Camera-type eye (tissue), 1 donor: ENCODE data around the gene MLH3. TPM values are rescaled to one million over a fixed set of nuclear protein-coding genes. Genes with fewer than 3 reads are reported as not detected.

Experiments
- total RNA-seq: library from RNA; depleted of rRNA; stranded (reverse); fragments of >200 nt; gene quantifications from one replicate; pipeline ENCODE4 v1.2.3, GENCODE V29; 2014

The MLH3 gene
- total RNA-seq = 70.8 TPM

DNA sequence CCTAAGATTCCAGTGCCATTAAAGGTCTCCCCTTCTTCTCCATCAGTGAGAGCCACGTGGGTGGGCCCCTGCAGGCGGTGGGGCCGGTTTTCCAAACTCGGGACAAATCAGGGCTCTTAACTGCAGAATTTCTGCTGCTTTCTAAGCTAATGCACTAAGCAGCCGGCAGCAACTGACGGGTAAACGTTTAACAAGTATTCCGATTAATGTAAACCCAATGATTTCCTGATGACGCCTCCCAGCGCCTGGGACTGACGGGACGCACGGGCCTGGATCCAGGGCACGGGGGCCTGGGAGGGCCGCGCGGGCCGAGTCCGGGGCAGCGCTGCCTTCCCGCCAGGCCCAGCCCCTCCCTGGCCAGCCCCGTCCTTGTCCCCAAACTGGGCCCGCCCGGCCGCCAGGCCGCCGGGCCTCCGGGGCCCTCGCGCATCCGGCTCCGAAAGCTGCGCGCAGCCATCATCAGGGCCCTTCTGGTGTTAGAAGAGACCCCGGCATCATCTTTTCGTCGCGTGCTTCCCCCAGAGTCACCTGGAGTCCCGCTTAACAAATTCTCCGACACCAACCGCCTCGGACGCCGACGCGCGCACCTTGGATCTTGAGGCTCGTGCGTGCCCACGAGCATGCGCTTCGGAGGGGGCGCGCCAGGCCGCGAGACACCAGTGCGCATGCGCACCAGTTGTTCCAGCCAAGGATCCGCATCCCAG lies at the start of gene MLH3:
TSS of gene MLH3 (minus strand) at position 616 of the 704 bp plus-strand sequence. CDS start 1,812 bp downstream, outside the sequence.

DNA sequence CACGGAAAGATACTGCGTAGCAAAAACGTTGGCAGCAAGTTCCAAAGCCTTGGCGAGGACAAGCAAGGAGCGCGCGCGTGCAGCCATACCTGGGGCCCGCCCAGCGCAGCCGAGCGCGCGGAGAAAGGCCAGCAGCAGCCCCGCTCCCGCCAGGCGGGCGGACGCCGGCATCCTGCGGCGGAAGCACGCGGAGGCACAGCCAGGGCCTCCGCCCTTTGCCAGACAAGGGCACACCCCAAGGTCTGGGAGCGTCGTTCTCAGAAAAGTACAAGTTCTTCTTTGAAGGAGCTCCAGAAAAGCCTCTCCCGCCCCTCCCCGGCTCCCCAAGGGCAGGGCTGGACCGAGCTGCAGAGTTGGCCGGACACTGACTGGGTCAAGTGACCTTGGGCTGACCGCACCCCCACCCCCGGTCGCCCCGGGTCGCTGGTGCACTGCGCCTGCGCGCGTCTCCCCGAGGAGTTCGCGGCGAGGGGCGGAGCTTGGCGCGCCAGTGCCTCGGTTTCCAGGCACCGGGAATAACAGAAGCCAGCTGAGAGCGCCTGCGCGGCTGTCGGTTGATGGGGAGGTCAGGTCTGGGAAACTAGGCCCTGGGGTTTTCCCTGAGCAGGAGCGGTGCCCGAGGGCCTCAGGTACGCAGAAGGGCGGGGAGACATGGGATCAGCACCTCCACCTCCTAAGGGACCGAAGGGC lies 18.0 kb upstream of the MLH3 start, which contains the start of gene ZC2HC1C:
TSS of gene ZC2HC1C (plus strand) at position 521 of the 690 bp plus-strand sequence. CDS start 933 bp downstream, outside the sequence.

DNA sequence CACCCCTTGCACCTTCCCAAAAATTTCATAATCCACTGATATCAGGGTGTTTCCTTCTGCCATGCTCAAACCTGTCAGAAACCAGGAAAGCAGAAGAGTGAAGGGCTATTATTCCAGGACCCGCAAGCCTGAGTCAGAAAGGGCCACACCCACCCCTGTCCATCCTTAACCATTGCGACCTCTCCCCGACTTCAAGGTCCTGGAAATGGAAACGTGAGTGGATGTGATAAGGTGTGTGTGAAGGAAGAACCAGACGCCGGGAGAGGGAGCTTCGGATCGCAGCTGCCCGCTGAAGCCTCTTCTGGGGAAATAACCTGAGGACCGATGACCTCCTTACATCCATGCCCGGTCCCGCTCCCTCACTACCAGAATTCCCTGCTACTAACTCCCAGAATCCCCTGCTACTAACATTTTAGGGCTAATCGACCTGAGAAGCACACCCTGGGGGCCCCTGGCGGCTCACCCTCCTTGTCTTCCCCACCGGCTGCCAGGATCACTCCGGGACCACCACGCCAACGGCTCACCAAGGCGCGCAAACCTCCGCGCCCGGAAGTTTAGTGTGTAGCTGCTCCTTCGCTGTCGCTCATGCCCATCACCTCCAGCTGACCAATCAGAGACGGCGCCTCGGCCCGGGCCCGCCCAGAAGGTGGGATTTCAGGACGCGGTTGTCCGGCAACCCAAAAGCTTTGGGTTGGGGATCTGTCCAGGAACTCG lies 12.4 kb upstream of the MLH3 start, which contains the start of gene ACYP1:
TSS of gene ACYP1 (minus strand) at position 534 of the 714 bp plus-strand sequence. CDS start at position 63, 471 bp downstream.

DNA sequence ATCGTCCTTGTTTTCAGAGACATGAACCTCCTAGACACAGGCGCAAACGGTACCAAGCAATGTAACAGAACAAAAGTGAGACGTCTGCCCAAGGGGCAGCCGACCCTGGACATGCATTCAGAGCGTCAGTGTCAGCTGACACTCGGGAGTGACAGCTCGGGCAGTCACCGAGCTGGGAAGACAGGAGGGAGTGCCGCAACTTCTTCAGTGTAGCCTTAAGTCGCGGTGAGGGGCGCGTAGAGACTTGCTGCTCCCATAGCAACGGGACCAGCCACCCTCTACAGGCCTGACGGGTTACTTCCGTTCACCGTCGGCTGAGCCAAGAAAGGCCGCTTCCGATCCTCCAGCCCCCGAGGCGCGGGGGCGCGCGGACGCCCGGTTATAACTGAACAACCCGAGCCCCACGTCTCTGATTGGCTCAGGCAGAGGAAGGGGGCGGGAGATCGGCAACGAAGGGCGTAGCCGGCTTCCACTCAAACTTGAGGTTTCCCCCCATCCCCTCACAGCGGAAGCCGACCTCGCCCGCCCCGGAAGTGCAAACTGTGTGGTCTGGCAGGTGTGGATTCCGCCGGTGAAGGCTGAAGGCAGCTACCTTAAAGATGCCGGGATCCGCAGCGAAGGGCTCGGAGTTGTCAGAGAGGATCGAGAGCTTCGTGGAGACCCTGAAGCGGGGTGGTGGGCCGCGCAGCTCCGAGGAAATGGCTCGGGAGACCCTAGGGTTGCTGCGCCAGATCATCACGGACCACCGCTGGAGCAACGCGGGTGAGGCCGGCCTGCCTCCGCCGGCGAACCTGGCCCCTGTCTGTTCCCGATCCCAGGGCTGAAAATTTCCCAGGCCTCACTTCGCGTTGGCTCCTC lies 48.6 kb downstream of the MLH3 start, which contains the start of gene EIF2B2:
TSS of gene EIF2B2 (plus strand) at position 530 of the 858 bp plus-strand sequence. CDS start at position 600, 70 bp downstream.

Other genes with a start within 250 kb of the MLH3 start
- gene PROX2, start 175.3 kb downstream of the MLH3 start, total RNA-seq = not detected
- gene DLST, start 169.6 kb downstream of the MLH3 start, total RNA-seq = 69.8 TPM
- gene RPS6KL1, start 128.2 kb downstream of the MLH3 start, total RNA-seq = 32.7 TPM
- 11.8 TPM for gene PGF, start 95.9 kb downstream of the MLH3 start, total RNA-seq
- 37.4 TPM for gene EIF2B2, start 48.5 kb downstream of the MLH3 start, total RNA-seq
- gene ACYP1, start 12.6 kb upstream of the MLH3 start, total RNA-seq = 31.5 TPM
- 2.5 TPM for gene ZC2HC1C, start 18.2 kb upstream of the MLH3 start, total RNA-seq
- gene NEK9, start 75.6 kb upstream of the MLH3 start, total RNA-seq = 80.5 TPM
- gene TMED10, start 125.1 kb upstream of the MLH3 start, total RNA-seq = 301 TPM
- 148 TPM for gene FOS, start 227.4 kb upstream of the MLH3 start, total RNA-seq